ENCODE data around the gene MRPL2.
"Not testable (repeated sequence)": the region's sequence is repeated elsewhere in the genome, so short reads cannot be mapped to it uniquely, and the experiment has no call there.

The MRPL2 gene

GRCh38 chr6:43053545-43054205 is 5.6 kb downstream of the MRPL2 start, which contains the start of gene CUL7:
Gene CUL7 (minus strand): TSS chr6:43053851. CDS start chr6:43052788, 1,063 bp downstream.
- DNase-seq (ENCODE audit: low read depth) = peak; percentile 98

DNA sequence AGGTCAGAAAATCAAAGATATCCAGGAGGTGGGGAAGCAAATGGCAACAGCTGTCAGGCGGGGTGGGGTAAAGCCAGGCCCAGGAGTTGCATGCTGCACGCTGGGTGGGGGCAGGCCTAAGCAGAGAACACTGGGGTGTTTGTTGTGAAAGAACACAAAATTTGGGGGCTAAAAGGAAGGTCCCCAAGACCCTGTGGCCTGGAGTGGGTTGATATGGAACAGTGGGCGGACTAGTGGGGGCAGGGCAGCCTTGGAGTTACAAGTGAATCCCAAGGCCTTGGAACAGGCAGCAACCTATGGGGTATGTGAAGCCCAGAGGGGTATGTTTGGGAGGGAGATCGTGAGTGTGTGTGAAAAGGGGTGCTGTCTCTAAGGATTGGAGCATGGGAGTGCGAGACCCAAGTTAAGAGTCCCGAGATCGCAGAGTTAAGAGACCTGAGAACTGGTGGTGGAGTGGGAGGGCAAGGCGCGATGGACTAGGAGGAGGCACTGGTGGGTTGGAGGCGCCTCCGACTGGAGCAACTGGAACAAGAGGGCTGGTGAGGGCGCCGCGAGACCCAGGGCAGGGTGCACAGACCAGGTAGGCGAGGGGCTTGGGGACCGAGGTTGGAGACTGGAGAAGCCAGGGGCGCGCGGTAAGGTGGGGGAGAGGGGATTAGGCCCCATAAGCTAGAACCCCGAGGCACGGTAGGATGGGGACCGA is 6.2 kb downstream of the MRPL2 start:
- DNase-seq (ENCODE audit: low read depth) = peak; percentile 45

DNA sequence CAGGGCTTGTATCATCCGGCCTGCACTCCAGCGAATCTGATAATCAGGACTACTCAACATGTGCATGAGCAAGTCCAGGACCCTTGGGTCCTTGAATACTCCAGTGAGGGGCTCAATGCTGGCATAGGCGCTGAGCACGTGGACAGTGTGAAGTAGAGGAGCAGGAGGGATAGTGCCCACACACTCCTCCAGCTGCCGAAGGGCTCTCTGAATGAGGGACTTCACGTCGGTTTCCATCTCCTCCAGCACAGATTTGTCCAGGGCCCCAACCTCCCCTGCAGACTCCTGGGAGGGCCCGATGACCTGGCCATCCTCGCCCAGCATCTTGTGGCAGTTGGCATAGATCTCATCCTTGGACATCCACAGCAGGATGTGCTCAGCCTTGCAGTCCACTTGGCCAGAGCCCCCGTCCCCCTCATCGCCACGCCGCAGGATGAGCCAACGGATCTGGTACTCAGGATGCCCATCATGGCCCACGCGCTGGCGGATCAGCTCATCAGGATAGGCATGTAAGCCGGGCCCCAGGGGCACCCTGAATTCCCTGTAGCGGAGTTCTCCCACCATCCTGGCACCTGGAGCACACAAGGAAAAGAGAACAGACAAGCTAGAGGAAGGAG is 6.9 kb downstream of the MRPL2 start:
- DNase-seq (ENCODE audit: low read depth) = no peak

- DNase-seq (ENCODE audit: low read depth) = no peak
Observed at GRCh38 chr6:43050981-43051380, 8.3 kb downstream of the MRPL2 start.

GRCh38 chr6:43047998-43048397 is 11.2 kb downstream of the MRPL2 start:
- no peak for DNase-seq (ENCODE audit: low read depth)

DNA sequence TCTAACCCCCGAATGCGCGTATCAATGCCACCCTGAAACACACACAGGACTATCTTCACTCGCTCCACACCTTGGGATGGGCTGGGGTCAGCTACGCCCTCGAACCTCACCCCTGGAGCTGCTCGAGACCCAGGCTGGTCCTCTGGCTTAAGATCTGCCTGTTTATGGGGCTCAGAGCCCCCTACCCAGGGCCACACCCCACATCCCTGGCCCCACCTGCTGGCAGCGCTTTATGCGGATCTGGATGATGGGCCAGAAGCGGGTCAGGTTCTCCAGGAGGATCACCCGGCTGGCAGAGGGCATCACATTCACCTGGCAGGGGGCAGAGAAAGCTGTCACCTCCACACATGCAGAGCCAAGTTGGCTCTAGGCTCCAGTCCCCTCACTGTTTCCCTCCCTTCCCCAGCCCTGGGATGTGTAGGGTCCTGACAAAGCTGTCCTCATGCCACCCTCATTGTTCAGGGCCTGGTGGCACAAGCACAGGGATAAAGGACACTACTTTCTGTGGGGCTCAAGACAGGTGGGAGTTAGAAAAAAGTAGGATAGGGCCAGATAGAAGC is 13.8 kb downstream of the MRPL2 start:
- no peak for DNase-seq (ENCODE audit: low read depth)

DNA sequence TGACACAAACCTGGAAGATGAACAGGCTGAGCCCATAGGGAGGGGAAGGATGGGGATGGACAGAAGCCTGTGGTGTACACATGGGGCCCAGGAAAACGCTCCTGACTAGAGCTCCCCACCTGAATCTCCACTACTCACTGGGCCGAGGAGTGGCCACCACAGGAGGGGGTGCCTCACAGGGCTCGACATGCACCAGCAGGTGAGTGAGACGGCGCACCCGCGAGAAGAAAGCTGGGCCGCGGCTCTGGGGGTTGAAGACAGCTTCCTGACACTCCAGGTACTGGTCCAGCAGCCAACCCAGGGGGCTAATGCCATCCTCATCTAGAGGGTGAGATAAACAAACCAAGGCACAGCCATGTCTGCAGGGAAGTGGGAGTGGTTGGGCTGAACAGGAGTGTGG is 15.9 kb downstream of the MRPL2 start:
- DNase-seq (ENCODE audit: low read depth) = no peak

DNA sequence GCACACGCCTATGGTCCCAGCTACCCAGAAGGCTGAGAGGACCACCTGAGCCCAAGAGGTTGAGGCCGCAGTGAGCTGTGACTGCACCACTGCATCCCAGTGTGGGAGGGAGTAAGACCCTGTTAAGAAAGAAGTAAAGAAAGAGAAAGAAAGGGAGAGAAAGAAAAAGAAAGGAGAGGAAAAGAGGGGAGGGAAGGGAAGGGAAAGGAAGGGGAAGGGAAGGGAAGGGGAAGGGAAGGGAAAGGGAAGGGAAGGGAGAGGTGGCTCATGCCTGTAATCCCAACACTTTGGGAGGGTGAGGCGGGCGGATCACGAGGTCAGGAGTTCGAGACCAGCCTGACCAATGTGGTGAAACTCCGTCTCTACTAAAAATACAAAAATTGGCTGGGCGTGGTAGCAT is 17.8 kb downstream of the MRPL2 start:
- not testable (repeated sequence) for DNase-seq (ENCODE audit: low read depth)

- DNase-seq (ENCODE audit: low read depth) = no peak
Observed at GRCh38 chr6:43040542-43041257, 18.5 kb downstream of the MRPL2 start.

DNA sequence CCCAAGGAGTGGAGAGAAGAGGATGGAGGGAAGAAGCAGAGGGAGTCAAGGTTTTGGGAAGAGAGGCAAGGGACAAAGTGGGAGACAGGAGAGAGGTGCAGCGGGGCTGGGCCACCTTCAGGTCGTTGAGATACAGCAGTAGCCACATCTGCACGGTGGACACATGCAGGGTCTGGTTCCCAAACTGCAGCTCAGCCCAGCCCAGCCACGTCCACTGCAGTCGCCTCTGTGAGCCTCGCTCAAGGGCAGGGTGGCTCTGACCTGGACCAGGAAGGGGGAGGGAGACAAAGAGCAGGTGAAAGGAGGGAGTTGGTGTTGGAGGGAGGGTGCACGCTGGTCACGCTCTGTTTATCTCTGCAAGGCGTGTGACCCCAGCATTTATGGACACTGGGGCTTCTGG is 20.5 kb downstream of the MRPL2 start:
- no peak for DNase-seq (ENCODE audit: low read depth)

- DNase-seq (ENCODE audit: low read depth) = no peak
Observed at GRCh38 chr6:43037706-43038105, 21.5 kb downstream of the MRPL2 start.

GRCh38 chr6:43037197-43037596 is 22.0 kb downstream of the MRPL2 start:
- no peak for DNase-seq (ENCODE audit: low read depth)

GRCh38 chr6:43036712-43037111 is 22.5 kb downstream of the MRPL2 start:
- no peak for DNase-seq (ENCODE audit: low read depth)

- no peak for DNase-seq (ENCODE audit: low read depth)
Observed at GRCh38 chr6:43035495-43036194, 23.6 kb downstream of the MRPL2 start.

- no peak for DNase-seq (ENCODE audit: low read depth)
Observed at GRCh38 chr6:43034190-43034525, 25.1 kb downstream of the MRPL2 start.

DNA sequence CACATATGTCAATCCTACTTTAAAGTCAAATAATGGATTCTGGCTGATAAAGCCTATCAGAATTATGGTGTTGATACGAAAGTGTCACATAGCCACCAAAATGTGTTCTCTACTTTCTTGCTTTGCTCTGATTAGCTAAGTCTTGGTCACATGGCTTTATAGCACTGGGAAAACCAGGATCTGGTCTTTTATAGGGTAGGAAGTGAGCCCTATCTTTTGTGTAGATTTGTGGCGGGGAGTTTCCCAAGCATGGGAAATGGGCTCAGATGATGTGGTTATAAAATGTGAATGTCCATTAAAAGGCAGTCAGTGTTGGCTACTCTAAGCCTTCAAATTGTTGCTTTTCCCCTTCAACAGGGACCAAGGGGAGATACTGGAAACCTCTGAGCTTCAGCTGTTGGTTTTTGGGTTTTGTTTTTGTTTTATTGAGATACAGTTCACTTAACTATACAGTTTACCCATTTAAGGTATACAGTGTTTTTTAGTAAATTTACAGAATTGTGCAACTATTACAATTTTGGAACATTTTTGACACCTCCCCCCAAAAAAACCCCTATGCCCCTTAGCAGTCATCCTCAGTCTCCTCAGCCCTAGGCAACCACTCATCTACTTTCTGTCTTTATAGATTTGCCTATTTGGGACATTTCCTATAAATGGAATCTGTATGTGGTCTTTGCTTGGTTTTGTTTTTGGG is 25.6 kb downstream of the MRPL2 start:
- DNase-seq (ENCODE audit: low read depth) = no peak

GRCh38 chr6:43032326-43032725 is 26.9 kb downstream of the MRPL2 start:
- no peak for DNase-seq (ENCODE audit: low read depth)

DNA sequence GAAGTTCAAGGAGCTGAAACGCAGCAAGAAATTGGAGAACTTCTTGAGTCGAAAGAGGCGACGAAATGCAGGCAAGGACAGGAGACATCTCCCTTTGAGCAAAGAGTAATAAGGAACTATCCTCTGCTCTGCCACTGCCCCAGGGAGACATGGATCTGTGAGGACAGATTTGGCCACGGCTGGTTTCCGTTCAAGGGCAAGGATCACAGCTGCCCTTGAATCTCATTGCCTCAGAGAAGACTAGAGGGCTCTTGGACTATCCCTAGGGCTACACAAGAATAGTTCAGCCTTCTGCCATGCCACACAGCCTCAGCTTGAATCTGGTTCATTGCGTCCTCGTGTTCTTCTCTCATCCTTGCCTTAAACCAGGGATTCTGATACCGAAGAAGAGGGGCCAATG is 30.1 kb downstream of the MRPL2 start:
- no peak for DNase-seq (ENCODE audit: low read depth)

- no peak for DNase-seq (ENCODE audit: low read depth)
Observed at GRCh38 chr6:43026365-43026764, 32.9 kb downstream of the MRPL2 start.

DNA sequence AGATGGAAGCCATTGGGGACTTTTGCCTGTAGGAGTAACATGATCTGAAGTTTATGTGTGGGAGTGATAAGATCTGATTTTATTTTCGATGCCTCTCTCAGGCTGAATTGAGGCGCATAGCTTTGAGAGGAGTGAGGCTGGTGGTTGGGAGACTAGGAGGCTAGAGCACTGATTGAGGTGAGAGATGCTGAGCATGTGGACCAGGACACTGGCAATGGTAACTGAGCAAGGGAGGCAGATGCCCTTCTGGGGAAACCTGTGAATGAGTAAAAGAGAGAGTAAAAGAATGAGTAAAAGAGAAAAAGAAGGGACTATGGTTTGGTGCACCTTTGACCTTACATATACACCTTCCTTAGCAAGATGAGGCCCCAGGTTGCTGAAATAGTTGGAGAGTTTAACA is 34.8 kb downstream of the MRPL2 start:
- no peak for DNase-seq (ENCODE audit: low read depth)

Measured in EH (cell line).